ENCODE measurements around the gene TREML1.
A peak's percentile ranks its signal among the peaks of the same experiment; 100 is the strongest.

Gene TREML1

GRCh38 chr6:41167173-41167963, 13.2 kb upstream of the TREML1 start:
- CTCF ChIA-PET, result no interaction called here
- no peak overlapping the region for H3K27ac Mint-ChIP-seq
- no peak overlapping the region for H3K4me3 Mint-ChIP-seq
- H3K36me3 Mint-ChIP-seq, result no peaks in the 10 kb centered on the region
- peaks cover 26% of the 10 kb centered on the region for H3K27me3 Mint-ChIP-seq
- H3K4me1 Mint-ChIP-seq, result no peaks in the 10 kb centered on the region
- no peaks in the 10 kb centered on the region for H3K9me3 Mint-ChIP-seq
- DNase-seq, result peak; percentile 47

GRCh38 chr6:41164551-41165120, 10.5 kb upstream of the TREML1 start:
- CTCF ChIA-PET, result no interaction called here
- H3K36me3 Mint-ChIP-seq, result no peaks in the 10 kb centered on the region

GRCh38 chr6:41163419-41163717, 9.2 kb upstream of the TREML1 start:
- Mint-ChIP-seq H3K36me3 (no peaks in the 10 kb centered on the region), H3K9me3 (no peaks in the 10 kb centered on the region), H3K4me1 (no peaks in the 10 kb centered on the region), H3K4me3 (no peak overlapping the region), H3K27me3 (peaks cover 43% of the 10 kb centered on the region), H3K27ac (no peak overlapping the region)
- CTCF ChIA-PET, result no interaction called here
- no peak for DNase-seq

More at GRCh38 chr6:41164551-41165120, 10.5 kb upstream of the TREML1 start:
- H3K27ac Mint-ChIP-seq, result no peak overlapping the region
- no peaks in the 10 kb centered on the region for H3K4me1 Mint-ChIP-seq
- DNase-seq, result no peak
- peaks cover 35% of the 10 kb centered on the region for H3K27me3 Mint-ChIP-seq
- no peak overlapping the region for H3K4me3 Mint-ChIP-seq
- no peaks in the 10 kb centered on the region for H3K9me3 Mint-ChIP-seq

GRCh38 chr6:41162687-41163418, 8.7 kb upstream of the TREML1 start, which contains the start of gene TREM2:
TREM2 (minus strand) TSS chr6:41163116; CDS start chr6:41163082, 34 bp downstream.
- H3K27me3 Mint-ChIP-seq, result peaks cover 48% of the 10 kb centered on the region
- H3K9me3 Mint-ChIP-seq, result no peaks in the 10 kb centered on the region
- no peaks in the 10 kb centered on the region for H3K4me1 Mint-ChIP-seq
- no peaks in the 10 kb centered on the region for H3K36me3 Mint-ChIP-seq
- H3K4me3 Mint-ChIP-seq, result no peak within 1 kb of the TSS
- H3K27ac Mint-ChIP-seq, result no peak within 1 kb of the TSS
- DNase-seq, result no peak
- CTCF ChIA-PET, result no interaction called here

- no peaks in the 10 kb centered on the region for H3K9me3 Mint-ChIP-seq
- DNase-seq, result no peak
- CTCF ChIA-PET, result no interaction called here
- no peaks in the 10 kb centered on the region for H3K4me1 Mint-ChIP-seq
- H3K27ac Mint-ChIP-seq, result no peak overlapping the region
- peaks cover 52% of the 10 kb centered on the region for H3K27me3 Mint-ChIP-seq
- H3K4me3 Mint-ChIP-seq, result no peak overlapping the region
- H3K36me3 Mint-ChIP-seq, result no peaks in the 10 kb centered on the region
Observed at GRCh38 chr6:41161851-41162552, 7.9 kb upstream of the TREML1 start.

GRCh38 chr6:41161380-41161779, 7.2 kb upstream of the TREML1 start:
- Mint-ChIP-seq H3K36me3 (no peaks in the 10 kb centered on the region), H3K9me3 (no peaks in the 10 kb centered on the region), H3K4me3 (no peak overlapping the region), H3K4me1 (no peaks in the 10 kb centered on the region), H3K27ac (no peak overlapping the region), H3K27me3 (peaks cover 54% of the 10 kb centered on the region)
- no peak for DNase-seq
- CTCF ChIA-PET, result no interaction called here

- H3K4me3 Mint-ChIP-seq, result no peak overlapping the region
- H3K27ac Mint-ChIP-seq, result no peak overlapping the region
- H3K4me1 Mint-ChIP-seq, result no peaks in the 10 kb centered on the region
- H3K36me3 Mint-ChIP-seq, result no peaks in the 10 kb centered on the region
- no peaks in the 10 kb centered on the region for H3K9me3 Mint-ChIP-seq
- DNase-seq, result no peak
- CTCF ChIA-PET, result no interaction called here
- peaks cover 58% of the 10 kb centered on the region for H3K27me3 Mint-ChIP-seq
Observed at GRCh38 chr6:41160933-41161332, 6.8 kb upstream of the TREML1 start.

- Mint-ChIP-seq H3K4me1 (no peaks in the 10 kb centered on the region), H3K27ac (no peak overlapping the region), H3K4me3 (no peak overlapping the region), H3K36me3 (no peaks in the 10 kb centered on the region), H3K27me3 (peaks cover 66% of the 10 kb centered on the region), H3K9me3 (no peaks in the 10 kb centered on the region)
- CTCF ChIA-PET, result interaction anchor here (1.3 kb wide), 1 partner anchor 120 kb away, joined by 3 read pairs; the partner anchor contains the start of gene UNC5CL
- DNase-seq, result no peak
Observed at GRCh38 chr6:41159415-41160082, 5.4 kb upstream of the TREML1 start.

- Mint-ChIP-seq H3K27ac (no peak overlapping the region), H3K9me3 (no peaks in the 10 kb centered on the region), H3K4me1 (peaks cover 3% of the 10 kb centered on the region), H3K36me3 (no peaks in the 10 kb centered on the region), H3K4me3 (no peak overlapping the region), H3K27me3 (peaks cover 65% of the 10 kb centered on the region)
- CTCF ChIA-PET, result no interaction called here
- no peak for DNase-seq
Observed at GRCh38 chr6:41157323-41157722, 3.2 kb upstream of the TREML1 start.

GRCh38 chr6:41156771-41157170, 2.6 kb upstream of the TREML1 start:
- CTCF ChIA-PET, result no interaction called here
- no peak for DNase-seq
- Mint-ChIP-seq H3K4me3 (no peak overlapping the region), H3K9me3 (no peaks in the 10 kb centered on the region), H3K36me3 (no peaks in the 10 kb centered on the region), H3K27me3 (peaks cover 59% of the 10 kb centered on the region), H3K4me1 (peaks cover 5% of the 10 kb centered on the region), H3K27ac (no peak overlapping the region)

GRCh38 chr6:41156001-41156400, 1.9 kb upstream of the TREML1 start:
- Mint-ChIP-seq H3K4me1 (peaks cover 12% of the 10 kb centered on the region), H3K36me3 (no peaks in the 10 kb centered on the region), H3K4me3 (no peak overlapping the region), H3K27me3 (peaks cover 59% of the 10 kb centered on the region), H3K9me3 (no peaks in the 10 kb centered on the region), H3K27ac (no peak overlapping the region)
- CTCF ChIA-PET, result no interaction called here
- no peak for DNase-seq

GRCh38 chr6:41155132-41155805, 1.1 kb upstream of the TREML1 start:
- no peaks in the 10 kb centered on the region for H3K9me3 Mint-ChIP-seq
- H3K4me3 Mint-ChIP-seq, result no peak overlapping the region
- CTCF ChIA-PET, result no interaction called here
- peak overlapping the region; percentile 19 for H3K27ac Mint-ChIP-seq
- peaks cover 61% of the 10 kb centered on the region for H3K27me3 Mint-ChIP-seq
- H3K36me3 Mint-ChIP-seq, result no peaks in the 10 kb centered on the region
- DNase-seq, result no peak
- H3K4me1 Mint-ChIP-seq, result peaks cover 12% of the 10 kb centered on the region

GRCh38 chr6:41153451-41153850, 696 bp downstream of the TREML1 start:
- Mint-ChIP-seq H3K4me3 (no peak overlapping the region), H3K36me3 (peaks cover 3% of the 10 kb centered on the region), H3K27me3 (peaks cover 47% of the 10 kb centered on the region), H3K27ac (no peak overlapping the region), H3K9me3 (no peaks in the 10 kb centered on the region), H3K4me1 (peaks cover 18% of the 10 kb centered on the region)
- DNase-seq, result no peak
- CTCF ChIA-PET, result interaction anchor here (1.0 to 1.1 kb wide), 2 partner anchors 21 to 167 kb away, joined by 3 read pairs; no protein-coding TSS in a partner anchor

Data from activated naive CD4-positive, alpha-beta T cell treated with anti-CD3 and anti-CD28 coated beads, Interleukin-2, amount 10 ng/mL, durations not matched to agents 7 days and 5 days (primary cell).